IPS-18a (cell line): Measurements from ENCODE around the gene CDC42EP2.

Source experiments
- H3K27ac ChIP-seq: one replicate; pipeline ENCODE4 v1.5.1; 2013; ENCODE audit warnings: low read length
- H3K27me3 ChIP-seq: one replicate; pipeline ENCODE4 v1.6.1; 2013; ENCODE audit warnings: mild to moderate bottlenecking, low read length; ENCODE audit not compliant: control insufficient read depth, insufficient read depth
- H3K36me3 ChIP-seq: one replicate; pipeline ENCODE4 v1.6.1; 2013; ENCODE audit warnings: low read depth, low read length; ENCODE audit not compliant: control insufficient read depth
- H3K4me1 ChIP-seq: one replicate; pipeline ENCODE4 v1.6.1; 2013; ENCODE audit warnings: low read depth, low read length; ENCODE audit not compliant: control insufficient read depth
- H3K4me3 ChIP-seq: one replicate; pipeline ENCODE4 v1.5.1; 2013; ENCODE audit warnings: low read length
- H3K9ac ChIP-seq: one replicate; pipeline ENCODE4 v1.6.1; 2013; ENCODE audit warnings: mild to moderate bottlenecking, low read length, moderate library complexity
- H3K9me3 ChIP-seq: one replicate; pipeline ENCODE4 v1.6.1; 2013; ENCODE audit warnings: low read depth, low read length; ENCODE audit not compliant: control insufficient read depth

Gene CDC42EP2

DNA sequence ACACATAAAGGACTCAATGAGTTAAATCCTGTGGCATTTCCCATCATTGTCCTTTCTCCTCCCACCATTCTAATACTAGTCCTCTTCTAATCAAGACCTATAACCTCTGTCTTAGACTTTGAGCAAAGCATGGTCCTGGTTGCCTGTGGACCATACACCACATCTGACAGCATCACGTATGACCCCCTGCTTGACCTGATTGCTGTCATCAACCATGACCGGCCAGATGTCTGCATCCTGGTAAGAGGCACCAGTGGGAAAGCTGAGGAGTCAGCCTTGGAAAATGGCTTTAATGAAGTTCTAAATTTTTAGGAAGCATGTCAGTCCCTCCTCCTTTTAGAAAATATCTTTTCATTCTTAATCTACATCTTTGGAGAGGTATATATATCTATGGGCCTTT lies 27.1 kb upstream of the CDC42EP2 start:
- no peaks in the 10 kb centered on the region for H3K27me3 ChIP-seq
- H3K27ac ChIP-seq = no peak overlapping the region
- H3K4me3 ChIP-seq = no peak overlapping the region
- no peaks in the 10 kb centered on the region for H3K4me1 ChIP-seq
- H3K36me3 ChIP-seq = peaks cover 78% of the 10 kb centered on the region
- no peaks in the 10 kb centered on the region for H3K9me3 ChIP-seq
- no peak overlapping the region for H3K9ac ChIP-seq

DNA sequence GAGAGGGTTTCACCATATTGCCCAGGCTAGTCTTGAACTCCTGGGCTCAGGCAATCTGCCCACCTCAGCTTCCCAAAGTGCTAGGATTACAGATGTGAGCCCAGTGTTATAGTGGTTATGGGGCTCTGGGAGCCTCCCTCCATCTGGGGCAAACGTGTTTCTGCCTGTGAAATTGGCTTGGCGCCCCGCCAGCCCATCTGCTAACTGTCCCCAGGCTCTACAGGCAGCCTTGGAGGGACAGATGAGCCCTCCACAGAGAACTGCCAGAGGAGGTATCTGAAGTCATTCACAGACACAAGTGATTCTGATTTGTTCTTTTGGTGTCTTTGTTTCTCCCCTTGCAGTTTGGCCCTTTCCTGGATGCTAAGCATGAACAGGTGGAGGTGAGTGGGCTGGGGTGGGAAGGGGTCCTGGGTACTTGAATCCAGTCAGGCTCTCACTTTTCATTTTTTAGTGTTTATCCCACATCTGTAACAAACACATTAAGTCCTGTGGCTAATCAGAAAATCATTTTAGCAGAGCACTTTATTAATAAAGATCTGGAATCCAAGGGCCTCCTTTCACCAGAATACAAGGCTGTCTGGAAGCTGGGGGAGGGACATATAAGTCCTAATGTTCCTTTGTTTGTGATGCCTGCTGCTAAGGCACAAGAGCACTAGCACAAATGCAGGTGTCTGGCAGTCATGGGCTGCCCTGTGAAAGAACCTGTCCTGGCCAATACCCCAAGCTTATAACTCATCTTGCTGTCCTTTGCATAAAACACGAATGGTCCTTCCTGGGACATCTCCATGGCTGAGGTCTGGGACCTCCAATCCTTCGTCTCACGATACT lies 25.7 kb upstream of the CDC42EP2 start:
- Histone ChIP-seq H3K9ac (no peak overlapping the region), H3K9me3 (no peaks in the 10 kb centered on the region), H3K27me3 (no peaks in the 10 kb centered on the region), H3K4me1 (no peaks in the 10 kb centered on the region), H3K27ac (no peak overlapping the region), H3K4me3 (no peak overlapping the region), H3K36me3 (peaks cover 71% of the 10 kb centered on the region)

DNA sequence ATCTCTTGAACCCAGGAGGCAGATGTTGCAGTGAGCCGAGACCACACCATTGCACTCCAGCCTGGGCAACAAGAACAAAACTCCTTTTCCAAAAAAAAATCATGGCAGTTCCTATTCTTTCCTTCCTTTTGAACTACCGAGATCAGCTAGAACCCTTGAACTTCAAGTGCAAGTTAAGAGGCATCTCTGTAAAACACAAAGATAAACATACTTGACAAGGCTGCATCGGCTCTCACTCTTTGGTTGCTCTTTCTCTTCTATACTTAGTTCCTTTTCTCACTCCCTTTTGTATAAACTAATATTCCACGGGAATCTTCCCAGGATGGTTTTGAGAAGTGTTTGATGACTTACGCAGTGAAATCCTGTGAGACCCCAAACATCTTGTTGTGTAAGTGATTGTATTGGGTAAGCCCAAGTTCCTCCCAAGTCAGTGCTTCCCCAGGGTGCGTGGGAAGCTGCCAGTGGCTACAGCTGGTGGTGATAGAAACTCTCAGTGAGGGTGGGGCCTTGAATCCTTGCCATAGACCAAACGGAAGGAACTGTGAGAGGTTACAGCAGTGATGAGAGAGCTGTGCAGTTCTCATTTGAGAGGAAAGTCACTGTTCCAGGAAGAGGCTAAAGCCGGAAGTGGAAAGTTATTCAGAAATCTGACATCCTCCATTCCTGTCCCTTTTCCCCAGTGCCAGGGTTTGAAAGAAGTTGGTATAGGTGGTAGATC lies 24.1 kb upstream of the CDC42EP2 start:
- H3K27me3 ChIP-seq = no peaks in the 10 kb centered on the region
- no peak overlapping the region for H3K27ac ChIP-seq
- H3K36me3 ChIP-seq = peaks cover 75% of the 10 kb centered on the region
- no peaks in the 10 kb centered on the region for H3K4me1 ChIP-seq
- H3K9ac ChIP-seq = no peak overlapping the region
- no peak overlapping the region for H3K4me3 ChIP-seq
- no peaks in the 10 kb centered on the region for H3K9me3 ChIP-seq

DNA sequence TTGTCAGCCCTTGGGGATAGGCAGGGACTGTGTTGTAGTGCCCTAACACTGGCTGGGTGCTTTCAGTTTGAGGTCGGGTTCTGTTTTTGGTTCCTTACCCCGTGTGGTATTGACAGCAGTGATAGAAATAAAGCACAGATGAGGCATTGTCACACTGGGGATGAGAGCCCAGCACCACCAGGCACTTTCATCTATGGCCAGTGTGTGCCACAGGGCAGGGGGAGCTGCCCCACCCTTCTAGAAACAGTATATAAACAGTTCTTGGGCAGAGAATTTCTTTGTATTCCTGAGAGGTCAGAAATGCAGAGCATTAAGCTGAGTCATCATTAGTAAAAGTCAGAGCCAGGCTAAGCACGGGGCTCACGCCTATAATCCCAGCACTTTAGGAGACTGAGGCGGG lies 23.1 kb upstream of the CDC42EP2 start:
- Histone ChIP-seq H3K9ac (no peak overlapping the region), H3K4me1 (no peaks in the 10 kb centered on the region), H3K36me3 (peaks cover 76% of the 10 kb centered on the region), H3K9me3 (no peaks in the 10 kb centered on the region), H3K4me3 (no peak overlapping the region), H3K27ac (no peak overlapping the region), H3K27me3 (no peaks in the 10 kb centered on the region)

DNA sequence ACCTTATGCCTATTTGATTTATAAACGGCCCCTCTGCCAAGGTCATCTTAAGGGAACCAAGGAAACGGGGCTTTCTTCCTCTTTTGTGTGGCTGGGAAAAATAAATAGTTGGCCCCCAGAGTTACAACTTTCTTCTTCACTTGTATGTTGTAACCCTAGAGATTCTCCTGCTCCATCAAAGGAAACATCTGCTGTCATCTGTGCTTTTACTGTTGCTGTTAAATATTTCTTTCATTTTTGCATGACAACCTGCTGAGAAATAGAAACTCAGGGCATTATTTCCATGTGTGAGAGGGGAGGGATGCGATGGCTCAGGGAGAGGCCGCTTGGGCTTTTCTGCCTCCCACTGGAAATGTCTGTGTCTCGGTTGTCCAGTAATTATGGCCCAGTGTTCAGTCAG lies 21.8 kb upstream of the CDC42EP2 start:
- no peaks in the 10 kb centered on the region for H3K9me3 ChIP-seq
- no peak overlapping the region for H3K4me3 ChIP-seq
- H3K36me3 ChIP-seq = peaks cover 64% of the 10 kb centered on the region
- no peaks in the 10 kb centered on the region for H3K4me1 ChIP-seq
- H3K27me3 ChIP-seq = no peaks in the 10 kb centered on the region
- H3K9ac ChIP-seq = no peak overlapping the region
- H3K27ac ChIP-seq = no peak overlapping the region

DNA sequence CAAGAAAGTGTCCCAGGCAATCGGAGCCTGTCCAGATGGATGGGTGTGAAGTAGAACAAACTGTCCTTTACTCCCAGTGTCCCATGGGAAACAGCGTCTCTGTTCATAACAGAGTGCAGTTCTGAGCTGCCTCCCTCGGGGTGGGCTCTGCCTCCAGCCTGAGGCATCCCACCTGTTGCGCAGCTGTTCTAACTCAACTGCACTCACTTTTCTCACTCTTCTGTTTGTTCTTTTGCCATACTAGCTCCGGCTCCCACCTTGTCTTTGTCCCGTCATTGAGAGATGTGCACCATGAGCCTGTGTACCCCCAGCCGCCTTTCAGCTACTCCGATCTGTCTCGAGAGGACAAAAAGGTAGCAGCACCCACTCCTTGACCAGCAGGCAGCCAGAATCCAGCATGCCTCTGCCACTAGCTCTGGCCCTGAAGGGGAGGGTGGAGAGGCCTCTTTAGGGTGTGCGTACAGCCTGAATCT lies 20.7 kb upstream of the CDC42EP2 start:
- Histone ChIP-seq H3K27ac (no peak overlapping the region), H3K4me3 (no peak overlapping the region), H3K27me3 (no peaks in the 10 kb centered on the region), H3K9me3 (no peaks in the 10 kb centered on the region), H3K9ac (no peak overlapping the region), H3K36me3 (peaks cover 58% of the 10 kb centered on the region), H3K4me1 (no peaks in the 10 kb centered on the region)

DNA sequence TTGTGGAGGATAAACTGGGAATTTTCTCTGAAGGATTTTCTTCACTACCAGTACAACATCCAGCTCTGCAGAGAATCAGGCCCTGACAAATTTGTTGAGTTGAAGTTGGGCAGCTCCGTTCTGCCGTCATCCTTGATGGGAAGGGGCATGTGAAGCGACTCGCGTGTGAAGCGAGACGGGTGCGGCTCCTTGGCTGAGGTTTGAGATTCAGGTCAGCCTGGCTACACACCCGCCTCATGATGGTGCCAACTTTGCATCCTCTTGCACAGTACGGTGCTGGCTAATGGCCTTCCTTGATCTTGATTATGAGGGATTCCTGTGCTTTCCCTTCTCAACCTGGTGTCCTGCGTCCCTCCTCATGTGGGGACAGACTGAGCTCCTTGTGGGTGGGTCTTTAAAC lies 19.7 kb upstream of the CDC42EP2 start:
- no peaks in the 10 kb centered on the region for H3K4me1 ChIP-seq
- no peaks in the 10 kb centered on the region for H3K27me3 ChIP-seq
- no peaks in the 10 kb centered on the region for H3K9me3 ChIP-seq
- peaks cover 48% of the 10 kb centered on the region for H3K36me3 ChIP-seq
- H3K4me3 ChIP-seq = no peak overlapping the region
- H3K9ac ChIP-seq = no peak overlapping the region
- H3K27ac ChIP-seq = no peak overlapping the region

DNA sequence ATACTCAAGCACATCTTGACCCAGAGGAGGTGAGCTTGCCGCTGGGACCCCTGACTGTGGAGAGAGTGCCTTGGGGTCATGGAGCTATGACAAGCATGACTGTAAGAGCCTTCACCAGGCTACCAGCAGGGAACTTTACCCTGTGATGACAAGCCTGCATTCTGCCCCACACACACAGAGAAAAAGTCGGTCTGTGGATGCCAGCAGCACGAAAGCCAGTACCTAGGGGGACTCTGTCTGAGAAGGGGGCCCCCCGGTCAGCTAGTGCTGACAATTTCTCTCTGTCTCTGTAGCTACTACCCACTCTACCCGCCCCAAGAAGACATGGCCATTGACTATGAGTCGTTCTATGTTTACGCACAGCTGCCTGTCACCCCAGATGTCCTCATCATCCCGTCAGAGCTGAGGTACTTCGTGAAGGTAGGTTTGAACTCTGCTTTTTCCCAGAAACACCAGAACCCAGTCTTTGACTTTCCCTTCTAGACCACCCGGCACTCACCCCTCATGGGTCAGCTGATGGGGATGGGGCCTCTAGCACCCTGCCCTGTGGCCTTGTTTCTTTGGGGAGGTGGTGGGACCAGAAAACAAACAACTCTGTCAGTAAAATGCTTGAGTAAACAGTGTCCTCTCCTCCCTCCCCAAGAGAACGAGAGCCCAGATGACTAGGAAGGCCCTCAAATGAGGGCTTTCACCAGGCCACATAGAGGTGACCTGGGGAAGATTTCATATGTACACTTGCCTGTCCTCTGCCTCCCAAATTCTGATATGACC lies 18.9 kb upstream of the CDC42EP2 start:
- peaks cover 42% of the 10 kb centered on the region for H3K36me3 ChIP-seq
- H3K27ac ChIP-seq = no peak overlapping the region
- no peak overlapping the region for H3K4me3 ChIP-seq
- H3K4me1 ChIP-seq = no peaks in the 10 kb centered on the region
- no peaks in the 10 kb centered on the region for H3K27me3 ChIP-seq
- H3K9me3 ChIP-seq = no peaks in the 10 kb centered on the region
- no peak overlapping the region for H3K9ac ChIP-seq

DNA sequence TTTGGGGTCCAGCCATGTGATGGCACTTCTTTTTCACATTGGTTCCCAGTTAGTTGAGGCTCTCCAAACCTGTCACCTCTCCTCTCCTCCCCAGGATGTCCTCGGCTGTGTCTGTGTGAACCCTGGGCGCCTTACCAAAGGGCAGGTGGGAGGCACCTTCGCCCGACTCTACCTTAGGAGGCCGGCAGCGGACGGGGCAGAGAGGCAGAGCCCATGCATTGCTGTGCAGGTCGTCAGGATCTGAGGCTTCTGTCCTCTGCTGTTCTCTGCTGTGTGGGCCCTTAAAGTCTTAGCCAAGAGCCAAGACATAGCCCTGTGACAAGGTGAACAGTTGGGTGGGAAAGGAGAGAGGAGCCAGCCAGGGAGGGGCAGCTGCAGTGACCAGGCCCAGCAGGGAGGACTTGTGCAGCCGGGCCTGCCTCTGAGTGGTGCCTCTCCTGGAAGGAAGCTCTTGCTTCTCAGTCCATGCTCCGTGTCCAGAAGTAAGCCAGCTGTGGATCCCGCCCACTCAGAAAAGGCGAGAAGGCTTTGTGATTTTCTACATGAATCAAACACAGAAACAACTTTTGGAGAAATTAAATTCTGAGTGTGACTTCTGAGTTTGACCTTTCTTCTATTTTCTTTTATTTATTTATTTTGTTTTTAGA lies 17.5 kb upstream of the CDC42EP2 start:
- Histone ChIP-seq H3K27ac (no peak overlapping the region), H3K9me3 (no peaks in the 10 kb centered on the region), H3K36me3 (peaks cover 32% of the 10 kb centered on the region)

DNA sequence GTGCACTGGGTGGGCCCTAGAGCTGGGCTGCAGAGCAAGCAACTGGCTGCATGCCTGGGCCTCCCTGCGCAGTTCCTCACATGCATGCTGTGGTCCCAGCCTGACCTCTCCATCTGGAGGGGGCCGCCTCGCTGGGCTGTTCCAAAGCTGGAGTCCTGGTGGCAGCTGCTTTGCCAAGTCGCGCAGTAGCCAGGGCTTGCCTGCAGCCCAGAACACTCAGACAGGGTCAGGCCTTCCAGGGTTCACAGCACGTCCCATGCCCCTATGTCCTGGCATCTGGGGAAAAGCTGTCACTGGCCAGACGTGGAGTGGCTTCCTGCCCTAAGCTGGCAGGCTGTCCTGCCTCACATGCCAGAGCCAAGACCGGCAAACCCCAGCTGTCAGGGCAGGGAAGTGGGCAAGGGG lies 16.5 kb upstream of the CDC42EP2 start:
- Histone ChIP-seq H3K27ac (no peak overlapping the region), H3K4me1 (no peaks in the 10 kb centered on the region), H3K27me3 (no peaks in the 10 kb centered on the region), H3K4me3 (no peak overlapping the region), H3K9ac (no peak overlapping the region), H3K9me3 (no peaks in the 10 kb centered on the region), H3K36me3 (peaks cover 25% of the 10 kb centered on the region)

More for the DNA sequence above, 17.5 kb upstream of the CDC42EP2 start:
- no peaks in the 10 kb centered on the region for H3K27me3 ChIP-seq
- H3K4me3 ChIP-seq = no peak overlapping the region
- no peak overlapping the region for H3K9ac ChIP-seq
- H3K4me1 ChIP-seq = no peaks in the 10 kb centered on the region

DNA sequence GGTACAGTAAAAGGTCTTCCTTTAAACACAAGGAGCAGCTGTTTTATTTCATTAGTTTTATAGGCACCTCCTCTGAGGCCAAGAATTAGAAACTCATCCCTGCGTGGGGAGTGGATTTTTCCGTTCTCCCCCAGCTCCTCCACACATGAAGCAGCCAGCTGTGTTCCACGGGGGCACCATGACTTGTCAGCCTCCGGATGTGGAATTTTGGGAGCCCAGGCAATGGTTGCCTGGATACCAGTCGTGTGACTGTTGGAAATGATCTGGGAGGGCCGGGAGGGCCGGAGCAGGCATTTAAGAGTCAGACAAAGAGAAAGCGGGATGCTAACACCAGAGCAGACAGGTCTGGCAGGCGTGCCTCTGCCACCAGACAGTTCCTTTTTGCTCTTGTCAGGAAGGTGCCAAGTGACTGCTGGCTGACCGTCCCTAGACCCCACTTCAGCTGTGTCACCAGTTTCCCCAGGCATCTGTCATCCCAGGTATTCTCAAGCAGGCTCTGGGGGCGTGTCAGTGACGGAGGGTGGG lies 15.9 kb upstream of the CDC42EP2 start:
- H3K4me1 ChIP-seq = no peaks in the 10 kb centered on the region
- no peak overlapping the region for H3K9ac ChIP-seq
- H3K27ac ChIP-seq = no peak overlapping the region
- H3K36me3 ChIP-seq = peaks cover 25% of the 10 kb centered on the region
- no peaks in the 10 kb centered on the region for H3K27me3 ChIP-seq
- no peaks in the 10 kb centered on the region for H3K9me3 ChIP-seq
- no peak overlapping the region for H3K4me3 ChIP-seq
